NCI-H128 (cell line): ENCODE data around the gene RELA.
"Not testable (repeated sequence)": the region's sequence is repeated elsewhere in the genome, so short reads cannot be mapped to it uniquely, and the experiment has no call there.

Experiments
- DNase-seq: peaks from one replicate; lab custom pipeline; 2025; ENCODE audit not compliant: unreplicated experiment; lab: John Stamatoyannopoulos, UW

RELA gene

GRCh38 chr11:65649656-65650546 lies 12.8 kb downstream of the RELA start:
- no peak for DNase-seq

- no peak for DNase-seq
These were observed 13.7 kb downstream of the RELA start for GRCh38 chr11:65648997-65649493.

GRCh38 chr11:65646958-65647701 lies 15.6 kb downstream of the RELA start:
- DNase-seq = no peak

- no peak for DNase-seq
These were observed 16.3 kb downstream of the RELA start for GRCh38 chr11:65646288-65646957.

- DNase-seq = no peak
These were observed 17.0 kb downstream of the RELA start for GRCh38 chr11:65645710-65646109.

- DNase-seq = no peak
These were observed 17.9 kb downstream of the RELA start for GRCh38 chr11:65644837-65645236.

GRCh38 chr11:65643971-65644370 lies 18.7 kb downstream of the RELA start:
- DNase-seq = no peak

GRCh38 chr11:65642014-65642671 lies 20.6 kb downstream of the RELA start:
- DNase-seq = no peak

GRCh38 chr11:65641297-65642013 lies 21.3 kb downstream of the RELA start:
- DNase-seq = no peak

GRCh38 chr11:65640483-65641296 lies 22.0 kb downstream of the RELA start:
- DNase-seq = no peak

GRCh38 chr11:65639623-65640482 lies 22.9 kb downstream of the RELA start:
- no peak for DNase-seq

- DNase-seq = not testable (repeated sequence)
These were observed 23.5 kb downstream of the RELA start for GRCh38 chr11:65639228-65639597.

GRCh38 chr11:65637794-65638419 lies 24.8 kb downstream of the RELA start, which contains the start of gene SIPA1:
TSS of gene SIPA1 (plus strand) at chr11:65638101. CDS start at chr11:65640922, 2,821 bp downstream.
- DNase-seq = no peak

- no peak for DNase-seq
These were observed 25.6 kb downstream of the RELA start for GRCh38 chr11:65637032-65637557.

- no peak for DNase-seq
These were observed 26.3 kb downstream of the RELA start for GRCh38 chr11:65636108-65637031.

GRCh38 chr11:65634905-65635731 lies 27.6 kb downstream of the RELA start:
- DNase-seq = no peak
